ENCODE data around the gene PHLDB2.

PHLDB2 gene

GRCh38 chr3:111967068-111967467, 108.0 kb downstream of the PHLDB2 start:
- DNase-seq = no peak

- peak; percentile 69 for DNase-seq
These were observed 108.7 kb downstream of the PHLDB2 start for GRCh38 chr3:111967651-111968274.

GRCh38 chr3:111968319-111969054, 109.4 kb downstream of the PHLDB2 start:
- DNase-seq = no peak

GRCh38 chr3:111970376-111970775, 111.3 kb downstream of the PHLDB2 start:
- no peak for DNase-seq

GRCh38 chr3:111971533-111972130, 112.6 kb downstream of the PHLDB2 start:
- DNase-seq = no peak

GRCh38 chr3:111972891-111973290, 113.8 kb downstream of the PHLDB2 start:
- no peak for DNase-seq

- DNase-seq = no peak
These were observed 116.1 kb downstream of the PHLDB2 start for GRCh38 chr3:111975131-111975530.

GRCh38 chr3:111976254-111976653, 117.2 kb downstream of the PHLDB2 start:
- no peak for DNase-seq

- DNase-seq = peak; percentile 96
These were observed 119.7 kb downstream of the PHLDB2 start, which contains the start of gene ABHD10 for GRCh38 chr3:111978583-111979433. TSS of gene ABHD10 (plus strand) at chr3:111979026. CDS start at chr3:111979062, 36 bp downstream.

GRCh38 chr3:111979434-111980038, 120.5 kb downstream of the PHLDB2 start:
- no peak for DNase-seq

- DNase-seq = peak; percentile 65
These were observed 121.8 kb downstream of the PHLDB2 start for GRCh38 chr3:111980716-111981456.

GRCh38 chr3:111981457-111981763, 122.3 kb downstream of the PHLDB2 start:
- DNase-seq = no peak

GRCh38 chr3:111984636-111985298, 125.7 kb downstream of the PHLDB2 start:
- no peak for DNase-seq

- no peak for DNase-seq
These were observed 127.7 kb downstream of the PHLDB2 start for GRCh38 chr3:111986800-111987199.

- DNase-seq = peak; percentile 2
These were observed 130.1 kb downstream of the PHLDB2 start for GRCh38 chr3:111989061-111989678.

- DNase-seq = no peak
These were observed 134.0 kb downstream of the PHLDB2 start for GRCh38 chr3:111993038-111993437.

GRCh38 chr3:111998636-111999483, 139.8 kb downstream of the PHLDB2 start, which contains the start of gene TAGLN3:
TSS of gene TAGLN3 (plus strand) at chr3:111998922. CDS start at chr3:111999423, 501 bp downstream.
- DNase-seq = no peak

GRCh38 chr3:111999484-112000324, 140.6 kb downstream of the PHLDB2 start:
- DNase-seq = no peak

GRCh38 chr3:112000367-112000771, 141.3 kb downstream of the PHLDB2 start:
- DNase-seq = no peak

Measured in stimulated activated naive CD4-positive, alpha-beta T cell treated with Interleukin-2 at 50 U/mL for 16 hours (primary cell).